K562 (cell line): ENCODE measurements around the gene PPIA. TPM values are rescaled to one million over a fixed set of nuclear protein-coding genes. Genes with fewer than 3 reads are reported as not detected.
A peak's percentile ranks its signal among the peaks of the same experiment; 100 is the strongest.

Experiments used
- ATF3 ChIP-seq, 2 experiments: fragments of 450-650 bp in 1 of 2; sonication (generic) in 1 of 2; formaldehyde crosslinking in 1 of 2; IDR thresholded peaks in 1 of 2; conservative IDR thresholded peaks in 1 of 2; 2 replicates each; pipeline versions ENCODE4 v1.6.1 to v1.8.1; 2016 to 2023; ENCODE audit warnings: mild to moderate bottlenecking in 2 of 2, moderate library complexity in 2 of 2, inconsistent platforms in 1 of 2, missing genetic modification reagents in 1 of 2
- CBX3 ChIP-seq, 2 experiments: IDR thresholded peaks; 1 replicate in 1 of 2; 2 replicates in 1 of 2; pipeline ENCODE4 v1.6.1; 2012; ENCODE audit warnings: inconsistent platforms in 2 of 2, low read length in 2 of 2, borderline replicate concordance in 1 of 2, control low read depth in 1 of 2
- CHAMP1 ChIP-seq: fragments of 450-650 bp; IDR thresholded peaks from 2 replicates; pipeline ENCODE4 v1.6.1; 2016; ENCODE audit warnings: mild to moderate bottlenecking
- CSDE1 ChIP-seq, 2 experiments: fragments of 450-650 bp; IDR thresholded peaks; 2 replicates each; pipeline ENCODE4 v1.6.1; 2016; ENCODE audit warnings: mild to moderate bottlenecking in 1 of 2
- E2F1 ChIP-seq: sonication (generic); formaldehyde crosslinking; IDR thresholded peaks from 2 replicates; pipeline ENCODE4 v1.8.1; 2023; ENCODE audit warnings: mild to moderate bottlenecking, missing genetic modification reagents, moderate library complexity
- E2F3 ChIP-seq: fragments of 250-450 bp; sonication (Bioruptor Pico); IDR thresholded peaks from 2 replicates; pipeline ENCODE4 v1.4.0; 2020; ENCODE audit warnings: mild to moderate bottlenecking
- EGR1 ChIP-seq: fragments of 450-650 bp; conservative IDR thresholded peaks from 2 replicates; pipeline ENCODE4 v1.6.1; 2017; ENCODE audit warnings: mild to moderate bottlenecking
- GATA2 ChIP-seq: sonication (generic); formaldehyde crosslinking; IDR thresholded peaks from 2 replicates; pipeline ENCODE4 v1.4.0; 2020; ENCODE audit warnings: mild to moderate bottlenecking, missing genetic modification reagents
- HMG20B ChIP-seq: fragments of 250-450 bp; sonication (Bioruptor Pico); IDR thresholded peaks from 2 replicates; pipeline ENCODE4 v1.5.0; 2021; ENCODE audit warnings: mild to moderate bottlenecking
- L3MBTL2 ChIP-seq: fragments of 450-650 bp; IDR thresholded peaks from 2 replicates; pipeline ENCODE4 v1.6.1; 2016; ENCODE audit warnings: mild to moderate bottlenecking, moderate library complexity
- LEF1 ChIP-seq: fragments of 450-650 bp; IDR thresholded peaks from 2 replicates; pipeline ENCODE4 v1.6.1; 2016; ENCODE audit warnings: mild to moderate bottlenecking
- MAX ChIP-seq: sonication (generic); formaldehyde crosslinking; IDR thresholded peaks from 2 replicates; pipeline ENCODE4 v1.9.0; 2022; ENCODE audit warnings: mild to moderate bottlenecking, missing genetic modification reagents
- MCM3 ChIP-seq: fragments of 450-650 bp; IDR thresholded peaks from 2 replicates; pipeline ENCODE4 v1.6.1; 2016
- POLR2AphosphoS5 ChIP-seq: IDR thresholded peaks from 2 replicates; pipeline ENCODE4 v1.6.1; 2011; ENCODE audit warnings: mild to moderate bottlenecking, low read depth, low read length, moderate library complexity; ENCODE audit not compliant: control insufficient read depth, insufficient read depth
- SNIP1 ChIP-seq: fragments of 450-650 bp; IDR thresholded peaks from 2 replicates; pipeline ENCODE4 v1.7.1; 2017; ENCODE audit warnings: low read depth, mild to moderate bottlenecking
- SRF ChIP-seq, 2 experiments: fragments of 250-450, 450-650 bp in 1 of 2; sonication (Bioruptor Pico) in 1 of 2; sonication (generic) in 1 of 2; formaldehyde crosslinking; IDR thresholded peaks; 2 replicates each; pipeline versions ENCODE4 v1.5.0 to v1.5.1; 2020 to 2022; ENCODE audit warnings: mild to moderate bottlenecking in 1 of 2, missing genetic modification reagents in 1 of 2
- THRA ChIP-seq: fragments of 450-650 bp; IDR thresholded peaks from 2 replicates; pipeline ENCODE4 v1.6.1; 2017; ENCODE audit warnings: mild to moderate bottlenecking, moderate library complexity
- ZBTB1 ChIP-seq: sonication (generic); formaldehyde crosslinking; IDR thresholded peaks from 2 replicates; pipeline ENCODE4 v1.8.1; 2023; ENCODE audit warnings: missing genetic modification reagents, low read depth, mild to moderate bottlenecking, borderline replicate concordance
- ZNF274 ChIP-seq: IDR thresholded peaks from 2 replicates; pipeline ENCODE4 v1.6.1; 2011; ENCODE audit warnings: low read depth, mild to moderate bottlenecking, low read length, moderate library complexity, borderline replicate concordance
- ZNF444 ChIP-seq: fragments of 250-450 bp; sonication (Bioruptor Pico); IDR thresholded peaks from 2 replicates; pipeline ENCODE4 v1.4.0; 2020; ENCODE audit warnings: mild to moderate bottlenecking, moderate library complexity
- ZNF551 ChIP-seq: fragments of 250-450 bp; sonication (Bioruptor Pico); IDR thresholded peaks from 2 replicates; pipeline ENCODE4 v1.5.0; 2021; ENCODE audit warnings: mild to moderate bottlenecking, moderate library complexity
- ZNF79 ChIP-seq: fragments of 250-450 bp; sonication (Bioruptor Pico); IDR thresholded peaks from 2 replicates; pipeline ENCODE4 v1.4.0; 2020; ENCODE audit warnings: low read depth, mild to moderate bottlenecking, moderate library complexity
- polyA plus RNA-seq, 8 experiments: library from polyadenylated mRNA; depleted of rRNA in 4 of 8; stranded (reverse) in 5 of 8; unstranded in 3 of 8; fragments of >200 nt; fragmentation: Nextera tagmentation in 2 of 8; fragmentation: Illumina TruSeq in 1 of 8; extraction: Ambion mirVana in 2 of 8; extraction: Trizol in 1 of 8; gene quantifications; 2 replicates each; pipeline versions ENCODE4 v1.2.1 to v1.2.3, GENCODE V29; 2011 to 2014; ENCODE audit warnings: inconsistent platforms in 1 of 8, missing spikeins in 1 of 8
- total RNA-seq, 7 experiments: library from RNA; depleted of rRNA in 6 of 7; stranded (reverse); fragments of >200 nt in 6 of 7; fragmentation: Illumina TruSeq in 2 of 7; extraction: Trizol in 2 of 7; gene quantifications; 2 replicates each; pipeline versions ENCODE4 v1.2.1 to v1.2.3, GENCODE V29; 2011 to 2021; ENCODE audit warnings: low replicate concordance in 1 of 7

PPIA gene
- total and polyA plus RNA-seq, 9 of the 15 experiments (the other 6 are each of a cell fraction or from before 2014, with no cell fraction given), result 2,583 to 7,504 (median 3,973) TPM

DNA sequence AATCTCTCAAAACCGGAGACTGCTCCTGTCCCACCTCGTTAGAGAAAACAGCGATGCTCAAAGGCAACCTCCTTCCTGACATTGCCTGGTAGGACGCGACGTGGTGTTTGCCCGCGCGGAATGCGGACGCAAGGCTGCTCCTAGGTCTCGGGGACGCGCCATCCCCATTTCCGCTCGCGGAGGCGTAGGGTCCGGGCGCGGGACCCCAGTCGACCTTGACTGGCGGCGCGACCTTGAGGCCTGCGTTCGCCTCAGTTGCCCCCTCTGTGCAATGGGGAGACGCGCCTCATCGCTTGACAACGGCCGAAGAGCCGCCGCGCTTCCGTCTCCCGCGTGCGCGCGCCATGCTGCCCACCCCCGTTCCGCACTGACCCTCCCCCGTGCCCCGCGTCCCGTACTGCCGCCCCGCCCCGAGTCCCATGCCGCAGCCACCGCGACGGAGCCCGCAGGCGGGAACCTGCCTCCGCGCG is 412 bp upstream of the PPIA start (continued):
- no peak for TF ChIP-seq E2F1 (CRISPR knock-in tag)
- TF ChIP-seq GATA2, result no peak
- no peak for TF ChIP-seq SRF (CRISPR knock-in tag; IDR thresholded peaks at IDR 0.05)
- no peak for TF ChIP-seq ATF3 (IDR thresholded peaks at IDR 0.05)
- no peak for TF ChIP-seq ATF3 (CRISPR knock-in tag; conservative IDR thresholded peaks at IDR 0.05)
- TF ChIP-seq HMG20B (CRISPR knock-in tag), result no peak
- no peak for TF ChIP-seq MCM3
- TF ChIP-seq CBX3 (IDR thresholded peaks at IDR 0.05; ENCODE audit: borderline replicate concordance in 1 of 2, low read length in 2 of 2), result peak in 1 of 2 experiments; percentile 9; a peak in 1 of 3 replicates
- TF ChIP-seq L3MBTL2, result no peak
- no peak for TF ChIP-seq ZNF551 (CRISPR knock-in tag)
- no peak for TF ChIP-seq ZNF274
- peak; percentile 50; the same call in 1 of the 2 replicates for TF ChIP-seq MAX (CRISPR knock-in tag)
- peak; percentile 53 for TF ChIP-seq EGR1
- TF ChIP-seq CSDE1 (IDR thresholded peaks at IDR 0.05), result no peak
- no peak for TF ChIP-seq CHAMP1
- TF ChIP-seq ZNF444 (CRISPR knock-in tag), result no peak
- peak; percentile 100; the same call in 1 of the 2 replicates for TF ChIP-seq ZBTB1
- TF ChIP-seq THRA, result no peak
- no peak; the same call in 1 of the 2 replicates for TF ChIP-seq E2F3 (CRISPR knock-in tag)
- TF ChIP-seq ZNF79, result no peak
- no peak; the same call in 1 of the 2 replicates for TF ChIP-seq LEF1
- TF ChIP-seq SNIP1, result no peak
- no peak for TF ChIP-seq POLR2AphosphoS5
